ENCODE measurements around the gene PTPRG. TPM values are rescaled to one million over a fixed set of nuclear protein-coding genes. Genes with fewer than 3 reads are reported as not detected.

Gene PTPRG
- total and polyA plus RNA-seq, 10 of the 15 experiments (the other 5 are each of a cell fraction or from before 2014, with no cell fraction given): 0.29 to 20.7 (median 1.4) TPM

DNA sequence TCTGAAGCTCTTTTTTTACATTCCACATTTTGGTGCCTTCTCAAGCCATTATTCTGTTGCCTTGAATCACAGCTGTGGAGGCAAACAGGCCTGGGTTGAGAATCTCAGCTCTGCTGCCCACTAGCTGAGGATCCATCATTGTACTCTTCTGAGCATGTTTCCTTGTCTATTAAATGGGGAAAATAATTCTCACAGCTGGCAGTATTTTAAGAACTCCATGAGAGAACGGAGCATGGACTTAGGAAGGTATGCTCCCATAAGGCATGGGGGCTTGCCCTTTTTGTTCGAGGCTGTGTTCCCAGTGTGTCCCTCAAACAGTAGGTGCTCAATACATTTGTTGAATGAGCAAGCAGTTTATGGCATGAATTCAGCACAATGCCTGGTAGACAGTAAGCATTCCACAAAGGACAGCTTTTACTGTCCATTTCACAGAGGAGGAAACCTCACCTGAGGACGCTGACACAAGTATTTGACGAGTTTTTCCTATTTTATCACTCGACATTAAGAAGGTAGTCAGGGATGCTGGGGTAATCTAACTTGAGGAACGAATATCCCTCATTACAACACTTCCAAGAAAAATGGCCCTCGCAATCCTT lies 2.1 kb upstream of the PTPRG start (continued):
- TF ChIP-seq MYB (IDR thresholded peaks at IDR 0.05; ENCODE audit: borderline replicate concordance, low read depth, low read length): no peak
- TF ChIP-seq KDM1A (IDR thresholded peaks at IDR 0.05; ENCODE audit: borderline replicate concordance): no peak
- TF ChIP-seq, protein P1, sequence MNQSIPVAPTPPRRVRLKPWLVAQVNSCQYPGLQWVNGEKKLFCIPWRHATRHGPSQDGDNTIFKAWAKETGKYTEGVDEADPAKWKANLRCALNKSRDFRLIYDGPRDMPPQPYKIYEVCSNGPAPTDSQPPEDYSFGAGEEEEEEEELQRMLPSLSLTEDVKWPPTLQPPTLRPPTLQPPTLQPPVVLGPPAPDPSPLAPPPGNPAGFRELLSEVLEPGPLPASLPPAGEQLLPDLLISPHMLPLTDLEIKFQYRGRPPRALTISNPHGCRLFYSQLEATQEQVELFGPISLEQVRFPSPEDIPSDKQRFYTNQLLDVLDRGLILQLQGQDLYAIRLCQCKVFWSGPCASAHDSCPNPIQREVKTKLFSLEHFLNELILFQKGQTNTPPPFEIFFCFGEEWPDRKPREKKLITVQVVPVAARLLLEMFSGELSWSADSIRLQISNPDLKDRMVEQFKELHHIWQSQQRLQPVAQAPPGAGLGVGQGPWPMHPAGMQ (IDR thresholded peaks at IDR 0.05; ENCODE audit: borderline replicate concordance): no peak
- no peak for TF ChIP-seq IKZF2 (IDR thresholded peaks at IDR 0.05)
- no peak for TF ChIP-seq SMAD1 (IDR thresholded peaks at IDR 0.05; ENCODE audit: low read depth, partially characterized antibody)
- TF ChIP-seq, protein P2, sequence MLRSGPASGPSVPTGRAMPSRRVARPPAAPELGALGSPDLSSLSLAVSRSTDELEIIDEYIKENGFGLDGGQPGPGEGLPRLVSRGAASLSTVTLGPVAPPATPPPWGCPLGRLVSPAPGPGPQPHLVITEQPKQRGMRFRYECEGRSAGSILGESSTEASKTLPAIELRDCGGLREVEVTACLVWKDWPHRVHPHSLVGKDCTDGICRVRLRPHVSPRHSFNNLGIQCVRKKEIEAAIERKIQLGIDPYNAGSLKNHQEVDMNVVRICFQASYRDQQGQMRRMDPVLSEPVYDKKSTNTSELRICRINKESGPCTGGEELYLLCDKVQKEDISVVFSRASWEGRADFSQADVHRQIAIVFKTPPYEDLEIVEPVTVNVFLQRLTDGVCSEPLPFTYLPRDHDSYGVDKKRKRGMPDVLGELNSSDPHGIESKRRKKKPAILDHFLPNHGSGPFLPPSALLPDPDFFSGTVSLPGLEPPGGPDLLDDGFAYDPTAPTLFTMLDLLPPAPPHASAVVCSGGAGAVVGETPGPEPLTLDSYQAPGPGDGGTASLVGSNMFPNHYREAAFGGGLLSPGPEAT (IDR thresholded peaks at IDR 0.05; ENCODE audit: low read depth): no peak
- no peak for TF ChIP-seq TCF7 (IDR thresholded peaks at IDR 0.05; ENCODE audit: borderline replicate concordance)
- TF ChIP-seq ATF7 (IDR thresholded peaks at IDR 0.05; ENCODE audit: low read depth): no peak
